ENCODE measurements around the gene AHCY. TPM values are rescaled to one million over a fixed set of nuclear protein-coding genes. Genes with fewer than 3 reads are reported as not detected.
"Not testable (repeated sequence)": the region's sequence is repeated elsewhere in the genome, so short reads cannot be mapped to it uniquely, and the experiment has no call there.

Gene AHCY
- total RNA-seq, 4 donors from 2014 or later, result 43.7 to 88.9 (median 80.4) TPM

GRCh38 chr20:34298294-34298784, 4.8 kb downstream of the AHCY start:
- not testable (repeated sequence) for H3K27me3 ChIP-seq; H3K27ac ChIP-seq; DNase-seq (ENCODE audit: low spot score in 2 of 2); H3K4me3 ChIP-seq; H3K9me3 ChIP-seq
- WGBS, result 77% methylated on average over 5 of the region's 15 CpGs
- Histone ChIP-seq H3K4me1 (peaks cover 19% of the 10 kb centered on the region), H3K36me3 (peaks cover 20% of the 10 kb centered on the region)
- TF ChIP-seq CTCF (IDR thresholded peaks at IDR 0.05), result peak in 1 of 2 donors; percentile 17

GRCh38 chr20:34296468-34296867, 6.7 kb downstream of the AHCY start:
- DNase-seq (ENCODE audit: low spot score in 2 of 2), result no peak
- H3K4me3 ChIP-seq, result no peak overlapping the region
- no peaks in the 10 kb centered on the region for H3K27me3 ChIP-seq
- H3K36me3 ChIP-seq, result peaks cover 36% of the 10 kb centered on the region
- no peaks in the 10 kb centered on the region for H3K9me3 ChIP-seq
- H3K27ac ChIP-seq, result no peak overlapping the region
- H3K4me1 ChIP-seq, result peaks cover 7% of the 10 kb centered on the region
- TF ChIP-seq EP300 (IDR thresholded peaks at IDR 0.05), result no peak
- TF ChIP-seq POLR2A (IDR thresholded peaks at IDR 0.05), result no peak
- TF ChIP-seq CTCF (IDR thresholded peaks at IDR 0.05), result no peak
- no peak for TF ChIP-seq POLR2AphosphoS5 (IDR thresholded peaks at IDR 0.05)
- WGBS, result 72% methylated on average over 3 of the region's 3 CpGs

GRCh38 chr20:34295284-34295683, 7.9 kb downstream of the AHCY start:
- TF ChIP-seq POLR2A (IDR thresholded peaks at IDR 0.05) (no peak), CTCF (IDR thresholded peaks at IDR 0.05) (no peak), POLR2AphosphoS5 (IDR thresholded peaks at IDR 0.05) (no peak), EP300 (IDR thresholded peaks at IDR 0.05) (no peak)
- Histone ChIP-seq H3K27me3 (no peaks in the 10 kb centered on the region), H3K4me1 (no peaks in the 10 kb centered on the region), H3K36me3 (peaks cover 48% of the 10 kb centered on the region), H3K27ac (no peak overlapping the region), H3K4me3 (no peak overlapping the region), H3K9me3 (no peaks in the 10 kb centered on the region)
- DNase-seq (ENCODE audit: low spot score in 2 of 2), result no peak
- 100% methylated on average over 1 of the region's 24 CpGs for WGBS

GRCh38 chr20:34294563-34294962, 8.6 kb downstream of the AHCY start:
- Histone ChIP-seq H3K36me3 (peaks cover 55% of the 10 kb centered on the region), H3K4me3 (no peak overlapping the region), H3K4me1 (no peaks in the 10 kb centered on the region), H3K27ac (no peak overlapping the region), H3K27me3 (no peaks in the 10 kb centered on the region), H3K9me3 (no peaks in the 10 kb centered on the region)
- DNase-seq (ENCODE audit: low spot score in 2 of 2), result no peak
- 94% methylated on average over 7 of the region's 7 CpGs for WGBS
- no peak for TF ChIP-seq POLR2A (IDR thresholded peaks at IDR 0.05)
- no peak for TF ChIP-seq EP300 (IDR thresholded peaks at IDR 0.05)
- TF ChIP-seq POLR2AphosphoS5 (IDR thresholded peaks at IDR 0.05), result no peak
- no peak for TF ChIP-seq CTCF (IDR thresholded peaks at IDR 0.05)

- Histone ChIP-seq H3K4me1 (no peaks in the 10 kb centered on the region), H3K27me3 (no peaks in the 10 kb centered on the region), H3K36me3 (peaks cover 62% of the 10 kb centered on the region), H3K9me3 (no peaks in the 10 kb centered on the region), H3K27ac (no peak overlapping the region), H3K4me3 (no peak overlapping the region)
- WGBS, result 92% methylated on average over 7 of the region's 7 CpGs
- no peak for DNase-seq (ENCODE audit: low spot score in 2 of 2)
- TF ChIP-seq POLR2AphosphoS5 (IDR thresholded peaks at IDR 0.05) (no peak), EP300 (IDR thresholded peaks at IDR 0.05) (no peak), CTCF (IDR thresholded peaks at IDR 0.05) (no peak), POLR2A (IDR thresholded peaks at IDR 0.05) (no peak)
Measured at GRCh38 chr20:34293589-34293988, 9.6 kb downstream of the AHCY start.
